ENCODE results near the gene SC5D. TPM values are rescaled to one million over a fixed set of nuclear protein-coding genes. Genes with fewer than 3 reads are reported as not detected.

SC5D gene
- total RNA-seq, 1 donor from 2014 or later = 170 TPM

DNA sequence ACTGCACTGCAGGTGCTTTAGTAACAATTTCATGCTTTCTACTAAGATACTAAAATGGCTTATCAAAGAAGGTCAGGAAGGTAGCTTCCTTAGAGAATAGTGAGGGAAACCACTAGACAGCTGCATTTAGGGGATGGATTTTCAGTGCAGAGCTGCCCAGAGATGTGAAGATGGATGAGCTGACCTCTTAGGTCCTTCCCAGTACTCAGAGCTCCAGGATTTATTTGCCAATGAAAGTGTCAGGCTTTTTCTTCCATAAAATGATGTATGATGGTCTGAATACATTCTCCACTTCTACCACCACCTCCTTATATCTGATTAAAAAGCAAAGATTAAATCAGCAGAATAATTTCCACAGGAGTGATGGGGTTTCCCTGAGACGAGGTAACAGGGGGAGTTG is 35.0 kb downstream of the SC5D start:
- no peak for FAIRE-seq
- DNase-seq (ENCODE audit: low spot score in 2 of 2) = no peak

DNA sequence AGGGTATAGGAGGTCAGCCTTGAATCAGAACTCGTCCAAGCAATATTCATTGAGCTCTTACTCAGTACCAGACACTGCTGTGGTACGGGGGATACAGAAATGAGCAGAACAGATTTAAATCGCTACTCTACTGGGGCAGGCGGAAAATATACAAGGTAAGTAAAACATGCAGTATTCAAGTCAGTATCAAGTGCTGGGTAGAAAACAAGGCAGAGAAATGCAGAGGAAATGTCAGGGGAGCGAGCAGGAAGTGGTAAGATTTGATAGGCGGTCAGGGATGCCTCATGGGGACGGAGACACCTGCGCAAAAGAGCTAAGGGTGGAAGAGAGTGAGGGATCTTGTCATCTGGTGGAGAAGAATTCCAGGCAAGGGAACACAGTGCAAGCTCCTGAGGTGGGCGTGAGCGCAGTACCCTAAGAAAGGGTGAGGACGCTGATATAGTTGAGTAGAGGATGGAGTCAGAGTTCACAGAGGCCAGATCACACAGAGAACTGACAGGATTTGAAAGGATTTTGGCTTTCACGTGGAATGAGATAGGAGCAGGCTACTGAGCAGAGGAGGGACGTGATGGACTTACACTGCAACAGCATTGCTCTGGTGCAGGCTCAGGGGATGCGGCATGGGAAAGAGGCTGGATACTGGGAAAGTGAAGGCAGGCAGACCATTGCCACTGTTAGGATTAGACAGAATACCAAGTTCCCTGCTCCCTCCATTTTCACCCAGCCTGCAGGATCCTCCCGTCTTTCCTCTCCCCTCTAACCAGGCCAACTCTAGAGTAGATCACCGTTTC is 35.8 kb downstream of the SC5D start:
- no peak for DNase-seq (ENCODE audit: low spot score in 2 of 2)
- FAIRE-seq = no peak

DNA sequence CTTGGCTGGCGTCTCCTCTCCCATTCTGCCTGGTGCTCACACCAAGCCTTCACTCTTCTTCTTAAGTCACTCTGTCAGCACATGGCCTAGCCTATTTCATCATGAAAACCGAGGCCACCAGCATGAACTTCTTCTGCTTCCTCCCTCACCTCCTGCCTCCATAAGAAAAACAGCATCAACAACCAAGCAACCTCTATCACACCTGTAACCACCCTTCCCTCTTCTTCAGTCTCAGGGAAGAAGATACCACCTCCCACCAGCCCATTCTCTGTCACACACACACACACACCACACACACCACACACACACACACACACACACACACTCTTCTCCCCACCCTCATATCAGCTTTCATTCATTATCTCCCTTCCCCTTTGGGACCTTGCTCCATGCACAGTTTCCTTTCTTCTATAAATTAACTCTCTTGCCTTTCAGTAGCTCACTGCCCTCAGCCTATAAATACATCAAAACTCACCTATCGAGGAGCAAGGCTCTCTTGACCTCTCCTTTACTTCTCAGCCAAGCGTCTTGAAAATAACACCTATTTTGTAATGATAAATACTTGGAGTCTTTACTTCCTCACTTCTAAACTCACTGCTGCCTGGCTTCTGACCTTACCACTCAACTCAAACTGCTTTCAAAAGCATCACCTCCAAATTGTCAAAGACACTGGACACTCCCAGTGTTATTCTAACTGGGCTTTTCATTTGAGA is 36.6 kb downstream of the SC5D start:
- DNase-seq (ENCODE audit: low spot score in 2 of 2) = no peak
- no peak for FAIRE-seq

DNA sequence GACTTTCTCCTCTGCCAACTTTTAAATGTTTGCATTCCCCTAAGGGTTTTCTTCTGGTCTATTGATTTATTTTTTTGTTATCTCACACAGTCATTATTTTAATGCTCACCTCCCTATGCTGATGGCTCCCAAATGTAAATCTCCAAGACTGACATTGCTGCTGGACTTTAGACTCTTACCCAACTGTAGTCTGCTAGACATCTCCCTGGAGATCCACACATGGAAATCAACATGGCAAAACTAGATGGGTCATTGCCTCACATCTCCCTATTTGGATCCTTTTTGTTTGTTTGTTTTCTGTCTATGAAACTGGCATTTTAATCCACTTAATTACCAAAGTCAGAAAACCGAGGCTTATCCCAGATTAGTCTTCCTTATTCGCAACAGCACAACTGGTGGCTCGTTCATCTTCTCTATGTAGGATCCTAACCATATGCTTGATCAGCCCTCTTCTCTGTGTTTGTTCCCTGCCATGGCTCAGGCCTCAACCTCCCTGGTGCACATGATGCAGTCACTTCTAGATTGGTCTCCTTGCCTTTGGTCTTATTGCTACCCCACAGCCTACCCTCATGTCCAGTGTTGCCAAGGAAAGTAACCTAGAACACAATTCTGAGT is 37.3 kb downstream of the SC5D start:
- FAIRE-seq = no peak
- DNase-seq (ENCODE audit: low spot score in 2 of 2) = no peak

DNA sequence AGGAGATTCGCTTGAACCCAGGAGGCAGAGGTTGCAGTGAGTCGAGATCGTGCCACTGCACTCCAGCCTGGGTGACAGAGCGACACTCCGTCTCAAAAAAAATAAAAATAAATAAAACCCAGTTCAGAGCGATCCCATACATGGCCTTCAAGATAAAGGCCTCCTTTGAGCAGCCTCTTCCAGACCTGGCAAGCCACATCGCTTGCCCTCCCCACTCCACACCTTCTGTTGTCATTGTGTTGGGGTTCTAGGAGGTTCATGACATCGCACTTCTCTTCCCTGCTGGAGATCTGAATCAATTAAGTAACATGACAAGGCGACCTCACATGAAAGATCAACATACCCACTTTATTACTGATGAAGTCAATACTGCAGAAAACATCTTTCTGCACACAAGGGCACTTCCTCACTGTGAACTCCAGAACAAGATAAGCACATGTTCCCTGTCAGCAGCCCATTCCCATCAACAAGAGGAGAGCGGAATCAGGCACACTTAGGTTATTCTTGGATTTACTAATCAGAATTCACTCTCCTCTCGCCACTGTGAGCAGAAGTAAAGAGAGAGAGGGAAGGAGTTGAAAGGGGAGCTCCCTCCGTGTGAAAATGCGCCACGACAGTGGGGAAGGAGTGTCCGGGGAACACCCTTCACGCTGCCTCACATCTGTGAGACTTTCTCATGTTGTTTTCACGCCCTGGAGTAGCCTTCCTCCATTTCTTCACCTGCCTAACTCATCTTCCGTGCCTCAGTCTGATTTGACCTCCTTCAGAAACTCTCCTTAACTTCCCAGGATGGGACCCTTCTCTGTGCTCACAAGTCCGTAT is 38.3 kb downstream of the SC5D start:
- no peak for DNase-seq (ENCODE audit: low spot score in 2 of 2)
- FAIRE-seq = no peak

DNA sequence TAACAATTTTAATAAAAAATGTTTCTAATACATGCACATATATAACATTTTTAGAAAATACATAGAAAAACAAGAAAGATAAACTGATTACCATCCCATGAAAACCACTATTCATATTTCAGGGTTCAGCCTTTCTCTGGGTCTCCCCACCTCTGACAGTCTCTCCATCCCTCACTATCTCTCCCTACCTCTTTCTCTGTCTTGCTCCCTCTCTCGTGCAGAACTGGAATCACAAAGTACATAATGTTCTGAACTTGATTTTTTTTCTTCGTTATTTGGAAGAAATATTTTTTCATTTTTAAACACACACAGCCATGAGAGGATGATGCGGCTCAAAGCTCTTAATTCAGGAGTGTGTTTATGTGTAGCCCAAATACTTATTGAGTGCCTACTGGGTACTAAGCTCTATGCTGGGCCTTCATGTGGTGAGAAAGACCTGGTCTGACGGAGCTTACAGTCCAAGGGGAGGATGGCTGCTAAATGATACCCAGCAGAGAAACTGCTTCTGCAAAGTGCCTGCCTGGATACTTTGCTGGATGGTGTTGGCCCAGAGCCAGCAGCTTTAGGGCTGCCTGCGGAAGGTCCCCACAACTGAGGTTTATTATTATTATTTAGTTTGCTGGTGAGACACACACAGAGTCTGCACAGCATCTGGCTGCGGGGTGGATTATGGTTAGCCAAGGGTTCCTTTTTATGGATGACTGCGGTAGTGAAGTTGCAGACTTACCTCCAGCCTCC is 42.6 kb downstream of the SC5D start:
- FAIRE-seq (no peak), DNase-seq (ENCODE audit: low spot score in 2 of 2) (no peak)

DNA sequence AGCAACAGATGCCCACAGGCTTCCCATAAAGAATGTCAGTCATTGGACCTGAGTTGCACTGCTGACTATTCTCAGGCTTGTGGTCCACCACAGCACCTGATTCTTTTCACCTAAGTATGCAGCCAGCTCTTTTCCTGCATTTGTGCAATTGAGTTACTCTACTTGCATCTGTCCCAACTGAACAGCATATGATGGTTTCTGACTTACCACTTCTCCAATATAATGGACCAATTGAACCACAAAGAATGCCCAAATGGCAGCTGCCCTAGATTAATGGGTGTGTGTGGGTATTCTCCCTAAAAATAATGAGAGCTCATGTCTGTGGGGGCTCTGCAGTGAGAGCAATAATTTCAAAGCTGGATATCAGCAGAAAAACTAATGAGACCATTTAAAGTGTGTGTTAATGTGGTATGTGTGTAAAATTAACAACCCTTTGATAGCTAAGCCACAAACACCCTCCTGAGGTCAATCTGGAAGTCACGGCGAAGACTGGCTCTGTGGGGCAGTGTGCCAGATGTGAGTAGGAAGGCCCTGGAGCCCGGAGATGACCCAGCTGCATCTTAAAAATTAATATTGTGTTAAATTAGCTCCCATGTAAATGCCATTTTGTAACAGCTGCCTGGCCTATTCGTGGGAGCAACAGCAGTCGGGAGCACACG is 43.8 kb downstream of the SC5D start:
- DNase-seq (ENCODE audit: low spot score in 2 of 2) (no peak), FAIRE-seq (no peak)

DNA sequence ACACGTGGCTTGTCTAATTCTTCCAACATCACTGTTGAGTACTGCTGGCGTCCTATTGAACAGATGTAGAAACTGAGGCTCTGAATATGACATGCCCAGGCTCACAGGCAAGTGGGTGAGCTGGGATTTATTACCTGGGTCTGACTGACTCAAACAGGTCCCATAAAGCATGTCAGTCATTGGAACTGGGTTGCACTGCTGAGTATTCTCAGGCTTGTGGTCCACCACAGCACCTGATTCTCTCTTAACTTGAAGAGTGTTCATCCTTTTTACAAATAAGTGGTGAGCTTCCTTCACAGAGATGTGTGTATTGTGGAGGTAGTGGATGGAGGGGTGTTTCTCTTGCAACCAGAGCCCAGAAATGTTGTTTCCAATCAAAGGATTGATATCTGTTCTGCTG is 44.5 kb downstream of the SC5D start:
- FAIRE-seq = no peak
- DNase-seq (ENCODE audit: low spot score in 2 of 2) = no peak

DNA sequence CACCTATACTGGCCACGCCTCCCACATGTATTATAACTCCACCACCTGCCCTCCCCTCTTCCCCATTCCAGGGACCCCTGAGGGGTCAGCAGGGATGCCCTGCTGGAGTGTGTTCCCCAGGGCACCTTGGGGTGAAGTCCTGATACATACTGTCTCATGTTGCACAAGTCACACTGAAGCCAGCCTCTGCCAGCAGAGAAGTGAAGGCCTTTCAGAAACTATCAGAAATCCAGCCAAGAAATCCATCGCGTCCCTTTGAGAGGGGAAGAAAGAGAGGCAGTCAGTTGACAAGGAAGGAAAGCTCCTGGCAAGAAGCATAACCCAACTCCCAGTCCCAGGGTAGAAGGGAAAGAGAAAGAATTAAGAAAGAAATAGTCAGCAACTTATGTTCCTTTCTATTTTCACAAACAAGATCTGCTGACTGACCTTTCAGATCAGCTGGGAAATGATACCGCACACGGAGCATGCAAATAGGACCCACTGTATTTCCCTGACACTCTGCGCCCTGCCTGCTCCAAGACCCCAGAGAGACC is 45.2 kb downstream of the SC5D start:
- FAIRE-seq (no peak), DNase-seq (ENCODE audit: low spot score in 2 of 2) (no peak)

DNA sequence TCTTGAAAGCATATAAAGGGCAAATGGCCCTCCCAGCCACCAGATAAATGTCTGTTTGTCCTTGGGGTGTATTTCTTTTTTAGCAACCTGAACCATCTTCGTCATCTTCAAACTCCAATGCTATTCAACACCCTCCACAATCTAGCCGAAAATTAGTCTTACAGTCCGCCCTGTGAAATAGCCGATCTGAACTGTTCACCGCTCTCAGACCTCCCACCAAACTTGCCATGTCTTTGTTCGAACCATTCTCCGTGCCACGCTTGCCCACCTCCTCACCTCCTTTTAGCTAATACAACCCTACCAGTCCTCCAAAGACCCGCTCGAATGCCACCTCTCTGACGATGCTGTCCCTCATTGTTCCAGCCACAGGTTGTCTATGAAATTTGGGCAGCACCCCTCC is 46.0 kb downstream of the SC5D start:
- DNase-seq (ENCODE audit: low spot score in 2 of 2) (no peak), FAIRE-seq (no peak)

DNA sequence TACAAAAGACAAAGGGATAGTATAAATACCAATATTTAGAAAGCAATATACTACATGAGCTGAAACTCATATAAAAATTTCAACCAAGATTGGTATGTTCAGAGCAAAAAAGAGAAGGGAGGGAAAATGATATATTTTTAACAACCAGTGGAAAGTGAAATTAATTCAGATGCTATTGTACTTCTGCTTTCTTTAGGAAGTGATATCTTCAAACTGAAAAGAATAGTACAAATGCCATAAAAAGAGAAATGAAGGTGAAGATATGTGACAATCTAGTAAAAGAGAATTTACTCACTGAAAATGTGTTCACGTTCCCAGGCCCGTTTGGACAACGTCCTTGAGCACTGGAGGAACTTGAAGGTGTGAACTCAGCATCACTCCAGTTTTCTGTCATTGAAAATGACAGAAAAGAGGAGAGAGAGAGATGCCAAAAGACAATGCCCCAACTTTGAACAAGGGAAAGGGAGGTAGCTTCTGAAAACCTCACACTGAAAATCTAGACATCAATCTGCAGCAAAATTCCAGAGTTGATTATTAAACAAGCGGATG is 47.5 kb downstream of the SC5D start:
- DNase-seq (ENCODE audit: low spot score in 2 of 2) = no peak
- FAIRE-seq = no peak

DNA sequence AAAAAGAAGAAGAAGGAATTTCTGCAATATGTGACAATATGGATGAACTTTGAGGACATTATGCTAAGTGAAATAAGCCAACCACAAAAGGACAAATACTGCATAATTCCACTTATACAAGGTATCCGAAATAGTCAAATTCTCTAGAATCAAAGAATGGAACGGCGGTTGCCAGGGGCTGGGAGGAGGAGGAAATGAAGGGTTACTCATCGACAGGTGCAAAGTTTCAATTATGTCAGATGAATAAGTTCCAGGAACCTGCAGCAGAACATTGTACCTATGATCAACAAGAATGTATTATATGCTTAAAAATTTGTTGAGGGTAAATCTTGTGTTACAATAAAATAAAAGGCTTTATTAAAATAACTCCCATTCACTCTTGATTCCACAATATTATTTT is 49.0 kb downstream of the SC5D start:
- DNase-seq (ENCODE audit: low spot score in 2 of 2) = no peak
- FAIRE-seq = no peak

DNA sequence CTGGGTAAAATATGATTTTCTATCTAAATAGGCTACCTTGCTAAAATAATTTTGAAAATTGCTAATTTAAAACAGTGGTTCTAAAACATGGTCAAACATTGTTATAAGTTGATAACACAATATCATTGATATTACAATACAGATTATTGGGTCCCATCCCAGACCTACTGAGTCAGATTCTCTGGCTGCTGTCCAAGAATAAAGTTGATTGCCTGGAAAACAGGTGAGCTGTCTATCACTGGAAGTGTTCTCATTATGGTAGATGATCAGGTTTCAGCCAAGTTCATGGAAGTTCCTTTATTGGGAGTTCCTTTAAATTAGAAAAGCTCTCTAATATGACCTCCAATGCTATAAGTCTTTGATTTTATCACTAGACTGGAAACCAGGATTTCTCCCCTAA is 52.3 kb downstream of the SC5D start:
- no peak for FAIRE-seq
- no peak for DNase-seq (ENCODE audit: low spot score in 2 of 2)

DNA sequence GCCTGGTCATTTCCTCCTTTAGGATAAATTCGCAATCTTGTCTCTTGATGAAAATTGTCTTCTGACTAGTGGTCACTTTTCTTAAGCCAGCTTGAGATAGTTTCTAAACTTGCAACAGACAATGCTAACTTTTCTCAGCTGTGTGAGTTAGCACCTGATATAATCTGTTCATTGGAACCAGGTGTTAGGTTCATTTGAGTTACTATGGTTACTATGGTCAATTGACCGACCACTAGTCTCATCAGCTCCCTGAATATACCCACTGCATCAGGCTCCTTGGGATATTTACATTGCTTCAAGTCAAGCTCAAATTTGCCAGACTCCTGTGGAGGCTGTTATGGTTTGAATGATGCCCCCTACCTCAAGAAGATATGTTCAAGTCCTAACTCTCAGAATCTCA is 54.5 kb downstream of the SC5D start:
- FAIRE-seq = no peak
- DNase-seq (ENCODE audit: low spot score in 2 of 2) = no peak

DNA sequence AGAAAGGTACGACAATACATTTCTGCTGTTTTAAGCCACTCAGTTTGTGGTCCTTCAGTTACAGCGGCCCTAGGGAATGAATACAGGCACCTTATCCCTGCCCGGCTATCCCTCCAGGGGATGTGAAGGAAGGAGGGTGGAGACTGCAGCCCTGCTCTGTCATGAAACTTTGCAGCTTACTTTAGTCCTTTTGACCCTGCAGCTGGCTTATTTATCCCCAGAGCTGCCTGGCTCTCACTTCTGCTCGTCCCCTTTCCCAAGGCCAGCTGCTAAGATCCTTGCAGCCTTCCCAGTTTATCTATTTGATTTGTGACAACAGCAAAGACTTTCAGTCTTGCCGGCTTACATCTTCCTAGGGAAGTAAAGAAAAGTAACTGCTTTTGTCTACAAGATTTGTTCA is 55.2 kb downstream of the SC5D start:
- FAIRE-seq (no peak), DNase-seq (ENCODE audit: low spot score in 2 of 2) (no peak)

DNA sequence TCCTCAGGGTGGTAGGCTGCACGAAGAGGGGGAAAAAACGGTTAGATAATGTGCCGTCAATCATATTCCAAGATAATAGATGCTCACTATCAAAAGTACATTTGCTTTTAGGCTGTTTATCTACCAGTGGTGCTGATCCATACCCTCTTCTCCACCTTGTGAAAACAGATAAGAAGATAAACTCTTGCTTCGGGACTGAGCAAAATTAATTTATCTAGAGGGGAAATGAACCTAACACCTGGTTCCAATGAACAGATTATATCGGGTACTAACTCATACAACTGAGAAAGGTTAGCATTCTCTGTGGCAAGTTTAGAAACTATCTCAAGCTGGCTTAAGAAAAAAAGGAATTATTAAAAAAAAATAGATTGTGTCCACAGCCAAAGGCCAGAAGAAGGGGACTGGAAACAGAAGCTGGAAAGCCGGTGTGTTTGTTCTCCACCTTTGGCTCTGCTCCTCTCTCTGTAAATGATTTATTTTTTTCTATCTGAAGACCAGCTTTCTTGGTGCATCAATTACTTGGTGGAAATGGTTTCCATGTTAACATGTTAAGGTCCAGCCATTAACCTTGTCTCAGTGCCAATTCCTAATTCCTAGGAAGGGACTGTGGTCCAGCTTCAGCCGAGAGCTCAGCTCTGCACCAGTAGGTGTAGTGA is 55.8 kb downstream of the SC5D start:
- no peak for FAIRE-seq
- DNase-seq (ENCODE audit: low spot score in 2 of 2) = no peak

DNA sequence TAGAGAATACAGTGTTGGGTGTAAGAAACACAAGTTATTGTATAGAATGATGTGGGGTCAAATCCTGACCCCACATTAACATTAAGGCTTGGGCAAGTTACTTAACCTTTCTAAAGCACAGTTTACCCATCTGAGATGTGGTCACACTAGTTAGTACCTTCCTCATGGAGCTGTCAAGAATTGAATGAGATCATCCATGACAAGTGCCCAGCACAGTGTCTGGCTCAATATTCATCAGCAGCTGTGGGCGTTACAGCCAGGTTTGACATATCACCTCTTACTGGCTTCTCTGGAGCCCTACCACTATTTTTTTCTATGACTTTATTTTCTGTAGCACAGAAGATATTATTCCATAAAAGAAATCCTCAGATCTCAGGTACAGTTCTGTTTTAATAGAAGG is 57.2 kb downstream of the SC5D start:
- FAIRE-seq (no peak), DNase-seq (ENCODE audit: low spot score in 2 of 2) (no peak)

DNA sequence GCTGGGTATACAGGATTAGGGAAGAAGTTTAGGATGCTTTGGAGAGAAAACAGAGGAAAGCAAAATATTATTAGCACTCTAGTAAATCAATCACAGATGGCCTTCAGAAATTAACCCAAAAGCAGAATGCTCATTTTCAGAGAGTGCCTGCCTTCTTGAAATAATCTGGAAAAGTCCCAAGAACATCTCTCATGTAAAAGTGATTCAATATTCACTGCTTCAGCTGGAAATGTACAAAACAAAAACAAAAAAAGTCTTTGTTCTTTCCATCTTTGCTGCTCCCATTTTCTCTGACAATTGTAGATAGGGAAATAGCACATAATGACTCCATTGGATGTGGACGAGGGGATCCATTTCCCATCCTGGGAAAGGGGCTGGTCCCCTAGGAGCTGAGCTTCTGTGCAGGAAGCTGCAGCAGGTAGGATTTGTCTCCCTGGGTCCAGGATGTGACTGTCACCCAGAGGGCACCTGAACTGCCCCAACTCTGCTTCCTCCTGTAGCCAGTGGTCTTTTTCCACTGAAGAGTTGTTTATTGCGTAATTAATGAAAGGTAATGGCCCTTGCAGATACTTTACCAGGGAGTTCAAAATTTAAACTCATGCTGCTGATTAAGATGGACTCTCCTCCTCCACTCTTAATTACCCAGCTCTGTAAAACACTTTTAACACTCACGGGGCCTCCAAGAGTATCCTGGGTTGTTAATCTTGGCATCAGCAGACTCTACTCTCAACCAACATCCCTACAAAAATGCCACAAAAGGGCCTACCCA is 57.9 kb downstream of the SC5D start:
- no peak for DNase-seq (ENCODE audit: low spot score in 2 of 2)
- no peak for FAIRE-seq

All from frontal cortex (tissue), 4 donors.